PFSK-1 (cell line): ENCODE data around the gene GRM1.

ENCODE experiments used
- SIN3A ChIP-seq: IDR thresholded peaks from 2 replicates; pipeline ENCODE4 v1.6.1; 2012; ENCODE audit warnings: mild to moderate bottlenecking, low read length, moderate library complexity, borderline replicate concordance; ENCODE audit not compliant: insufficient read depth
- TAF1 ChIP-seq: IDR thresholded peaks from 2 replicates; pipeline ENCODE4 v1.6.1; 2012; ENCODE audit warnings: low read length, control low read depth, borderline replicate concordance; ENCODE audit not compliant: insufficient read depth
- TF ChIP-seq, protein P1 (sequence below), 2 experiments: IDR thresholded peaks; 2 replicates each; pipeline versions ENCODE4 v1.6.1 to v1.8.0; 2011 to 2012; ENCODE audit warnings: low read depth in 2 of 2, low read length in 2 of 2, control low read depth in 1 of 2, inconsistent platforms in 1 of 2, mild to moderate bottlenecking in 1 of 2, moderate library complexity in 1 of 2; ENCODE audit not compliant: insufficient read depth in 1 of 2

DNA sequence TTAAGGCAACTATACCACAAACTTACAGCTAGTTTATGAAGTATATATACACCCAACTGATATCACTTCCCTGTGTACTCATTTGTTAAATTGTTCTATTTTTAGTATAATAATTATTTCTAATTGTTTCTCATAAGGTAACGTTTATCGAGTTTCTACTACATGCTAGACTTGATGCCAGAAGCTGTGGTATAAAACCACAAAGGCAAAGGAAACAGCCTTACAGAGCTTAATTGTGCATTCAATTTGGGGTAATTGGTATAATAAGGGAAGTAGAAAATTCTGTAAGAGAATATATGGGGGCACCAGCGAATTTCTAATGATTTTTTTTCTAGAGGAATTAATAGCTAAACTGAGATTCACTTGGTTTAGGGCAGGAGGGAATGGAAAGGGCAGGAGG, 183.9 kb downstream of the GRM1 start:
- TF ChIP-seq SIN3A (no peak), TAF1 (no peak)
- TF ChIP-seq, protein P1, sequence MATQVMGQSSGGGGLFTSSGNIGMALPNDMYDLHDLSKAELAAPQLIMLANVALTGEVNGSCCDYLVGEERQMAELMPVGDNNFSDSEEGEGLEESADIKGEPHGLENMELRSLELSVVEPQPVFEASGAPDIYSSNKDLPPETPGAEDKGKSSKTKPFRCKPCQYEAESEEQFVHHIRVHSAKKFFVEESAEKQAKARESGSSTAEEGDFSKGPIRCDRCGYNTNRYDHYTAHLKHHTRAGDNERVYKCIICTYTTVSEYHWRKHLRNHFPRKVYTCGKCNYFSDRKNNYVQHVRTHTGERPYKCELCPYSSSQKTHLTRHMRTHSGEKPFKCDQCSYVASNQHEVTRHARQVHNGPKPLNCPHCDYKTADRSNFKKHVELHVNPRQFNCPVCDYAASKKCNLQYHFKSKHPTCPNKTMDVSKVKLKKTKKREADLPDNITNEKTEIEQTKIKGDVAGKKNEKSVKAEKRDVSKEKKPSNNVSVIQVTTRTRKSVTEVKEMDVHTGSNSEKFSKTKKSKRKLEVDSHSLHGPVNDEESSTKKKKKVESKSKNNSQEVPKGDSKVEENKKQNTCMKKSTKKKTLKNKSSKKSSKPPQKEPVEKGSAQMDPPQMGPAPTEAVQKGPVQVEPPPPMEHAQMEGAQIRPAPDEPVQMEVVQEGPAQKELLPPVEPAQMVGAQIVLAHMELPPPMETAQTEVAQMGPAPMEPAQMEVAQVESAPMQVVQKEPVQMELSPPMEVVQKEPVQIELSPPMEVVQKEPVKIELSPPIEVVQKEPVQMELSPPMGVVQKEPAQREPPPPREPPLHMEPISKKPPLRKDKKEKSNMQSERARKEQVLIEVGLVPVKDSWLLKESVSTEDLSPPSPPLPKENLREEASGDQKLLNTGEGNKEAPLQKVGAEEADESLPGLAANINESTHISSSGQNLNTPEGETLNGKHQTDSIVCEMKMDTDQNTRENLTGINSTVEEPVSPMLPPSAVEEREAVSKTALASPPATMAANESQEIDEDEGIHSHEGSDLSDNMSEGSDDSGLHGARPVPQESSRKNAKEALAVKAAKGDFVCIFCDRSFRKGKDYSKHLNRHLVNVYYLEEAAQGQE (IDR thresholded peaks at IDR 0.05; ENCODE audit: insufficient read depth in 1 of 2, low read depth in 2 of 2, low read length in 2 of 2), result no peak
